VCaP (cell line): ENCODE measurements around the gene TAGLN2.

Experiments used
- H3K27ac ChIP-seq: fragments of 450-650 bp; 2 replicates; pipeline ENCODE4 v1.5.1; 2017
- CTCF ChIP-seq: fragments of 450-650 bp; conservative IDR thresholded peaks from 2 replicates; pipeline ENCODE4 v1.5.1; 2017; ENCODE audit warnings: mild to moderate bottlenecking, moderate library complexity

Gene TAGLN2

GRCh38 chr1:159965263-159965662 lies 40.0 kb upstream of the TAGLN2 start:
- no peak overlapping the region for H3K27ac ChIP-seq
- TF ChIP-seq CTCF = no peak

- no peak overlapping the region for H3K27ac ChIP-seq
- no peak for TF ChIP-seq CTCF
Measured at GRCh38 chr1:159964144-159964543, 38.8 kb upstream of the TAGLN2 start.

GRCh38 chr1:159962176-159962575 lies 36.9 kb upstream of the TAGLN2 start:
- H3K27ac ChIP-seq = no peak overlapping the region
- TF ChIP-seq CTCF = no peak

GRCh38 chr1:159961636-159962035 lies 36.3 kb upstream of the TAGLN2 start:
- no peak for TF ChIP-seq CTCF
- H3K27ac ChIP-seq = no peak overlapping the region

- TF ChIP-seq CTCF = no peak
Measured at GRCh38 chr1:159960721-159961381, 35.5 kb upstream of the TAGLN2 start.

GRCh38 chr1:159959451-159959850 lies 34.1 kb upstream of the TAGLN2 start:
- no peak overlapping the region for H3K27ac ChIP-seq
- no peak for TF ChIP-seq CTCF

More at GRCh38 chr1:159960721-159961381, 35.5 kb upstream of the TAGLN2 start:
- no peak overlapping the region for H3K27ac ChIP-seq

- no peak for TF ChIP-seq CTCF
- H3K27ac ChIP-seq = peak overlapping the region; percentile 81
Measured at GRCh38 chr1:159958719-159959380, 33.5 kb upstream of the TAGLN2 start.
